GM19467 (cell line): Measurements from ENCODE around the gene ZNF211.

Experiments
- ATAC-seq: cut with Tn5 transposase; IDR thresholded peaks from one replicate; pipeline ENCODE4 v1.9.1; 2021; ENCODE audit warnings: mild to moderate bottlenecking, moderate library complexity; ENCODE audit not compliant: unreplicated experiment

The ZNF211 gene

GRCh38 chr19:57655443-57655842, 22.5 kb downstream of the ZNF211 start:
- no peak for ATAC-seq

DNA sequence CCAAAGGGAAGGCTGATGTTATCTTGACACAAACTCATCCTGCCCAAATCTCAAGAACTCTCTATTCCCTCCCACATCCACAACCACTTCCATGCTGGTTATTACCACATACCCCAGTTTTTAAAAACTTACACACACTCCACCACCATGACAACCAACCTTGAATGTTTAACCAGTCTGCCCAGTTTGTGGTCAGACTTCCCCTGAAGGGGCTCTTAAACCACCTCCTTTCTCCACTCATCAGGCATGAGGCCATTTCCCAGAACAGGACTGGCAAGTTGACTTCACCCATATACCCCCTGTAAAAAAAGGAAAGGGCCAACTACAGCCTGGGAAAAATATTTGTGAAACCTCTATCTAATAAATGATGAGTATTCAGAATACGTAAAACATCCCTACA, 23.4 kb downstream of the ZNF211 start:
- ATAC-seq, result no peak

GRCh38 chr19:57664269-57665127, 31.5 kb downstream of the ZNF211 start:
- ATAC-seq, result no peak

DNA sequence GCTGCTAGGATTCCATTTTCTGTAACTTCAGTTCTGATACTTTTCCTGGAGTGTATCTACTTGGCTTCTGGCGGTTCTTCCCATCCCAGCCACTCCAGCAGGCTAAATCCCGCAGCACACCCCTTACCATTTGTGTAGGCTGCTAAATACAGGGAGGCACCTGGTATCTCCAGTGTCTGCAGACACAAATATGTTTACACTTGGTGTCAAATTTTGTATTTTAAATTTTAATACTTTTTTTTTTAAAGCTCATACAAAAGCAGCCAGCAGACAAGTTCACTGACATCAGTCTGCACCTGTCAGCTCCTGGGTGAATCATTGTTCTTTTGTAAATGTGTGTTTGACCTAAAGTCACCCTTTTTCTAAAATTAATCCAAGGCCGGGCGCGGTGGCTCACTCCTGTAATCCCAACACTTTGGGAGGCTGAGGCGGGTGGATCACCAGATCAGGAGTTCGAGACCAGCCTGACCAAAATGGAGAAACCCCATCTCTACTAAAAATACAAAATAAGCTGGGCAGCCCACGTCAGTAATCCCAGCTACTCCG, 32.4 kb downstream of the ZNF211 start:
- ATAC-seq, result no peak

DNA sequence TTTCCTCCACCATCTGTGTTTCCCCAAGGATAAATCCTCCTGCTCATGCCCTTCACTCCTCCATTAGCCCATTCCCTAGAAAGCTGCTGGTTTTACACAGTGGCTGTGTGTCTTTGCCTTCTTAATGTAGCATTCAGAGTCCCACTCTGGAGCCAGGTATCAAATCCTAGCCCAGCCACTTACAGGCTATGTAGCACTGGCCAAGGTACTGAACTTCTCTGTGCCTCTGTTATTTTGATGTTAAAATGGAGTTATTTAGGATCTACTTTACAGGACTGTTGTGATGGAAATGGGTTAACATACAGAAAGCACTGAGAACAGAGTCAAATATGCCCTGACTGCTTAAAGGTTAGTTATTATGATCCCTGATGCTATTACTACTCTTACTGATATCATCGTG, 34.3 kb downstream of the ZNF211 start:
- no peak for ATAC-seq

DNA sequence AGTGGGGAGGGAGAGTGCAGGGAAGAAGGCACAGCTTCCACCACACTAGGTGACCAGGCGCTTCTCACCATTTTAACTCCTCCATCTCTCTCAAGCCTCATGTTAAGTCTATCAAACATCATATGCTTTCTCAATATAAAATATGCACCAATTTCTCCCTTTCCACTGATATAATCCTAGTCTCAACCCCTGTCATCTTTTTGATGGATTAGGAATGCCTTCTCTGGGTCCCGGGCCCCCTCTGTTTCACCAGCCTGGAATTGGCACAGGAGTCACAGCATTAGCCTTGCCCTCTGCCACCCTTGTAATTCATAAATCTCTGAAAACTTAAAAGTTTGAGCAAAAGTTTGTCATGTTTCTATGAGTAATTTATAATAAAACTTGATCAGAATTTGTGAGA, 35.7 kb downstream of the ZNF211 start, which contains the start of gene ZSCAN4:
Gene ZSCAN4, plus strand, starts transcription at position 301 of the 400 bp plus-strand sequence. CDS start 7,211 bp downstream, outside the sequence.
- ATAC-seq, result no peak

DNA sequence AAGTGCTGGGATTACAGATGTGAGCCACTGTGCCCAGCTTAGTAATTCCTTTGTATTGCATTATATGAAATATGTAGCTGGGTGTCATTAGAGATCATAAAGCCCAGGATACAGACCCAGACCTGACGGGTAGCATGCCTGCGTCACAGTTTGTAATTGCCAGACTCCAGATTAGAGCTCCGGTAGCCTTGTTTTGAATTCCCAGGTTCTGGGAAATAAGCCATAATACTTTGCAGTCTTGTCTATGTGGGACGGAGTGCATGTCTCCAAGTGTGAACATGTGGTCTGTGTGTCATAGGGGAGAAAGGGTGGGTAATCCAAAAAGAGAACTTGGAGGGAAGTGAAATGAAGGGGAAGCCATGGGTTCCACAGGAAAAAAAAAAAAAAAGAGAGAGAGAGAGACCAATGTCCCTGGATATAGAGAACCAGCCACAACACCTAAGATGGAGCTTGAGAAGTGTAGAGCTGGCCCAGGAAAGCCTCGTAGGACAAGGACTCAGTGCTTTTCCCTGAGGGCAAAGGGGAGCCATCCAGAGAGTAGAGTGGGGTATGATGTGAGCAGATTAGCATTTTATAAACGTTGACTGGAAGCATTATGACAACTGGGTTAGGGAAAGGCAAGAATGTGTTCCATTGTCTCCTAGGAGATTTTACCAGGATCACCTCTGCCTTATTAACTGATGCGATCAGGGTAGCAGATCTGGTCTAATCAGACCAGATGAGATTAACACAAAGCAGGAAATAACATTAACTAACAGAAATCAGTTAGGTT, 38.3 kb downstream of the ZNF211 start:
- no peak for ATAC-seq

GRCh38 chr19:57672466-57672865, 39.5 kb downstream of the ZNF211 start:
- ATAC-seq, result no peak

GRCh38 chr19:57675881-57676280, 42.9 kb downstream of the ZNF211 start:
- no peak for ATAC-seq

- no peak for ATAC-seq
These were observed 49.3 kb downstream of the ZNF211 start for GRCh38 chr19:57682226-57682766.

DNA sequence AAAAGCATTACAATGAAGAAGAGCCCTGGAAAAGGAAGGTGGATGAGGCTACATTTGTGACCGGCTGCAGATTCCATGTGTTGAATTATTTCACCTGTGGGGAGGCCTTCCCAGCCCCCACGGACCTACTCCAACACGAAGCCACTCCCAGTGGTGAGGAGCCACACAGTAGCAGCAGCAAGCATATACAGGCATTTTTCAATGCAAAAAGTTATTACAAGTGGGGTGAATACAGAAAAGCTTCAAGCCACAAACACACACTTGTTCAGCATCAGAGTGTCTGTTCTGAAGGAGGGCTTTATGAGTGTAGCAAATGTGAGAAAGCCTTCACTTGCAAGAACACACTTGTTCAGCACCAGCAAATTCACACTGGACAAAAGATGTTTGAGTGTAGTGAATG, 53.8 kb downstream of the ZNF211 start:
- ATAC-seq, result no peak

DNA sequence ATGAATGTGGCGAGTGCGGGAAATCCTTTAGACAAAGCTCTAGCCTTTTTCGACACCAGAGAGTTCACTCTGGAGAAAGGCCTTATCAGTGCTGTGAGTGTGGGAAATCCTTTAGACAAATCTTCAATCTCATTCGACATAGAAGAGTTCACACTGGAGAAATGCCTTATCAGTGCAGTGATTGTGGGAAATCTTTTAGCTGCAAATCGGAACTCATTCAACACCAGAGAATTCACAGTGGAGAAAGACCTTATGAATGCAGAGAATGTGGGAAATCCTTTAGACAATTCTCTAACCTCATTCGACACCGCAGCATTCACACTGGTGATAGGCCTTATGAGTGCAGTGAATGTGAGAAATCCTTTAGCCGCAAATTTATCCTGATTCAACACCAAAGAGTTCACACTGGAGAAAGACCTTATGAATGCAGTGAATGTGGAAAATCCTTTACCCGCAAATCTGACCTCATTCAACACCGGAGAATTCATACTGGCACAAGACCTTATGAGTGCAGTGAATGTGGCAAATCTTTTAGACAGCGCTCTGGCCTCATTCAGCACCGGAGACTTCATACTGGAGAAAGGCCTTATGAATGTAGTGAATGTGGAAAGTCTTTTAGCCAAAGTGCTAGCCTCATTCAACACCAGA, 54.5 kb downstream of the ZNF211 start:
- ATAC-seq, result no peak

DNA sequence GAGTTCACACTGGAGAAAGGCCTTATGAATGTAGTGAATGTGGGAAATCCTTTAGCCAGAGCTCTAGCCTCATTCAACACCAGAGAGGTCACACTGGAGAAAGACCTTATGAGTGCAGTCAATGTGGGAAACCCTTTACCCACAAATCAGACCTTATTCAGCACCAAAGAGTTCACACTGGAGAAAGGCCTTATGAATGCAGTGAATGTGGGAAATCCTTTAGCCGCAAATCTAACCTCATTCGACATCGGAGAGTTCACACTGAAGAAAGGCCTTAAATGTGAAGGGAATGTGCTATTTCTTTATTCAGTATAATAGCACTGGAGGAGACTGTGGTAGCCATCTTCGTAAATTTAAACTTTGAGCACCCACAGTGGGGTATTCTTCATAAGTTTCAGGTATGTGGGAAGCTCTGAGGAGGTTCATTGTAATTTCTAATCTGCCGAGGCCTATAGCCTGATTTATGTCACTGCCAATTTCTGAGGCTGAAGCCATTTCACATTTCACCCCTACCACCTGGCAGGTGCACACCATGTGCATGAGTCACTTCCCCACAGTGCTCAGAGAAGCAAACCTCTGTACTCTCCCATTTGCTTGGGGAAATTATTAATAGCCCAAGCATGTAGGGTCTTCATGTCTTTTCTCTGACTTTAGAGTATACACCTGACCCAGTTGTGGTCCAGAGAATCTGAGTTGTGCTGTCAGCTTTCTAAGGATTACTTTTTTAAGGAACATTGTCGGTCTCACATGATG, 55.2 kb downstream of the ZNF211 start:
- ATAC-seq, result no peak

DNA sequence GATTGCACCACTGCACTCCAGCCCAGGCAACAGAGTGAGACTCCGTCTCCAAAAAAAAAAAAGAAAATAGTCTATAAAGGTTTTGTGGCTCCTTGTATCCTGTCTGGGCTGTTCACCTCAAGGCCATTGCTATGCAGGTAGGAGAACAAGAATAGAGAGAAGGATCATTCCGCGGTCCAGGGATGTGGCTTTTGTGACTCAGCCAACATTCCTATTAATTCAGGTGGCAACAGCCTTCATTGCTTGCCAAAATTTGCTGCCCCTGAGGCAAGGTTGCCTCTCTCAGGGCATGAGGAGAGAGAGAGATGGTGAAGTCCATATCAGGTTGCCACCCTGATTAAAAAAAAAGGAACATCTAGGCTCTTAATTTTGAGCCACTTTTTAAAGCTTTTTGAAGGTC, 56.8 kb downstream of the ZNF211 start:
- ATAC-seq, result no peak
